ENCODE results near the gene EEFSEC. TPM values are rescaled to one million over a fixed set of nuclear protein-coding genes. Genes with fewer than 3 reads are reported as not detected.

Gene EEFSEC
- total RNA-seq, 1 donor, result 5.1 TPM

DNA sequence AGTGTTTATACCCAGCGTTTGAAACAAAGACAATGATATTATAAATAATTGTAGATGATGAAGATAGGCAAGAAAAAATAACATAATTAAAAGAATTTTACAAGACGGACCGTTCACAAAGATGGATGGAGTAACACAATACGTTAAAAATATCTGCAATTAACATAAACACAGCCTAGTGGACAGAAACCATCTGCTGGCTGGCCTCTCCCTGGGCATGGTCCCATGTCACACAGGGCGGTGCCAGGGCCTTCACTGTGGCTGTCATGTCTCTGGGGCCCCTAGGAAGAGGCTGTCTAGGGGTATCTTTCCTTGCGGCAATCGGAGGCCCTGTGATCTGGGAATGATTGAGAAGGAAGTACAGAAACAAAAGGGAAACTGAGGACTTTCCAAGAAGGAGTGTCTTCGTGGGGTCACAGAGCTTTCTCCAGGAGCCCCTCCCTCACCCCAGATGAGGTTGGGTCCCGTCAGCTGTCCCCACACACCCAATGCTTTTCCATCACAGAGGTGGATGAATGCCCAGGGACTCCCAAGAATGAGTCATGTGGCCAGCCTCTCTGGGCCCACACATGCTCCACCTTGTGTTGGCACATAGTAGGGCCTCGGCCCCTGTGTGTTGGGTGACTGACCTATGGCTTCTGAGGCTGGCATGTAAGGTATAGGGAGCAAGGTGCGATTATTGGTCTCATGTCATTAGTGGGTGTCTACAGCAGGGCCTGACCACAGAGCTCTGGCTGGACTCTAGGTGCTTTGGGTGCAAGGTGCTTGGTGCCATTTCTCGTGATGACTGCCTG, 226.3 kb downstream of the EEFSEC start:
- H4K20me1 ChIP-seq (ENCODE audit: insufficient read depth, low read length), result peaks cover 15% of the 10 kb centered on the region
- no peak overlapping the region for H3K4me2 ChIP-seq (ENCODE audit: insufficient read depth, low read length)
- peaks cover 25% of the 10 kb centered on the region for H3K4me1 ChIP-seq (ENCODE audit: insufficient read depth, low read length)
- TF ChIP-seq, protein P1, sequence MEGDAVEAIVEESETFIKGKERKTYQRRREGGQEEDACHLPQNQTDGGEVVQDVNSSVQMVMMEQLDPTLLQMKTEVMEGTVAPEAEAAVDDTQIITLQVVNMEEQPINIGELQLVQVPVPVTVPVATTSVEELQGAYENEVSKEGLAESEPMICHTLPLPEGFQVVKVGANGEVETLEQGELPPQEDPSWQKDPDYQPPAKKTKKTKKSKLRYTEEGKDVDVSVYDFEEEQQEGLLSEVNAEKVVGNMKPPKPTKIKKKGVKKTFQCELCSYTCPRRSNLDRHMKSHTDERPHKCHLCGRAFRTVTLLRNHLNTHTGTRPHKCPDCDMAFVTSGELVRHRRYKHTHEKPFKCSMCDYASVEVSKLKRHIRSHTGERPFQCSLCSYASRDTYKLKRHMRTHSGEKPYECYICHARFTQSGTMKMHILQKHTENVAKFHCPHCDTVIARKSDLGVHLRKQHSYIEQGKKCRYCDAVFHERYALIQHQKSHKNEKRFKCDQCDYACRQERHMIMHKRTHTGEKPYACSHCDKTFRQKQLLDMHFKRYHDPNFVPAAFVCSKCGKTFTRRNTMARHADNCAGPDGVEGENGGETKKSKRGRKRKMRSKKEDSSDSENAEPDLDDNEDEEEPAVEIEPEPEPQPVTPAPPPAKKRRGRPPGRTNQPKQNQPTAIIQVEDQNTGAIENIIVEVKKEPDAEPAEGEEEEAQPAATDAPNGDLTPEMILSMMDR (IDR thresholded peaks at IDR 0.05; ENCODE audit: extremely low read depth, low read depth, low read length), result no peak
- no peaks in the 10 kb centered on the region for H3K9me3 ChIP-seq (ENCODE audit: low read depth, low read length)
- H3K27me3 ChIP-seq (ENCODE audit: insufficient read depth, low read length), result no peaks in the 10 kb centered on the region
- no peaks in the 10 kb centered on the region for H3K79me2 ChIP-seq (ENCODE audit: insufficient read depth, low read length)
- DNase-seq (ENCODE audit: insufficient read length, low spot score, missing footprints), result no peak
- H2AFZ ChIP-seq (ENCODE audit: low read length), result no peak overlapping the region
- H3K36me3 ChIP-seq (ENCODE audit: insufficient read depth, low read length), result no peaks in the 10 kb centered on the region
- no peak overlapping the region for H3K27ac ChIP-seq (ENCODE audit: low read depth, low read length)
- H3K4me3 ChIP-seq (ENCODE audit: insufficient read depth, low read length), result no peak overlapping the region

DNA sequence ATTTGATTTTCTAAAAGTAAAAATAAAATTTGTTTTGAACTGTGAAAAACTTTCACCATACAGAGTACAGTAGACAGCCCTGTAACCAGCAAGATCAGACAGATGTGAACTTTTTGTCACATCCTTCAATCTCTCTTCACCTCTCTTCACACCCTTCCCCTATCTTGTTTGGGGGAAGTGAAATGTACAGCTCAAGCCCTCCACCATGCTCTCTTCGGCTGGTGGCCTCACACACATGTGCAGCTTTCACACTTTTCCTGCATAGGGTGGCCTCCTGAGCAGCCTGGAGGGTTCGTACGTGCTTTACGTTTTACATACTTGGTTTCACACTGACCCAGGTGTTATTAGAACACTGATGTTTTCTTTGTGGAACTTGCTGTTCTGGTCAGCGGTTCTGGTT, 227.0 kb downstream of the EEFSEC start:
- Histone ChIP-seq H4K20me1 (ENCODE audit: insufficient read depth, low read length) (peaks cover 21% of the 10 kb centered on the region), H3K9me3 (ENCODE audit: low read depth, low read length) (no peaks in the 10 kb centered on the region), H3K4me1 (ENCODE audit: insufficient read depth, low read length) (peaks cover 27% of the 10 kb centered on the region), H3K79me2 (ENCODE audit: insufficient read depth, low read length) (no peaks in the 10 kb centered on the region), H3K27me3 (ENCODE audit: insufficient read depth, low read length) (no peaks in the 10 kb centered on the region), H2AFZ (ENCODE audit: low read length) (no peak overlapping the region), H3K4me3 (ENCODE audit: insufficient read depth, low read length) (no peak overlapping the region), H3K27ac (ENCODE audit: low read depth, low read length) (no peak overlapping the region), H3K4me2 (ENCODE audit: insufficient read depth, low read length) (no peak overlapping the region), H3K36me3 (ENCODE audit: insufficient read depth, low read length) (no peaks in the 10 kb centered on the region)
- TF ChIP-seq, protein P1 (IDR thresholded peaks at IDR 0.05; ENCODE audit: extremely low read depth, low read depth, low read length), result no peak
- DNase-seq (ENCODE audit: insufficient read length, low spot score, missing footprints), result no peak

DNA sequence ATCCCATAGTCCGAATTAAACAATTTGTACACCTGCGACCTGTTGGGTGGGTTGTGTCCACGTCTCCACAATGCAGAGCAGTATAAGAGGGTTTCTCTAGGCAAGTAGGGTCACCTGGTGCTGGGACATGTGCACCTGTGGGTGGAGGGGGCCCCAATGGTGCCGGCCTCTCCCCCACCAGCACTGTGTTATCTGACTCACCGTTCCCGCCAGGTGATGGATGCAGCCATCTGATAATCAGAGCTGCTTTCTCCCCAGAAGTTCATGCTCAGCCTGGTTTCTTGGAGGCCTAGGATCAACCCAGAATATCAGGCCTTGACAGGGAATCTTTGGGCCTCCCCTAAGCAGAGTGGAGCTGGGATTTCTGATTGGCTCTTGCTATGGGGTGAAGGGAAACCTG, 227.4 kb downstream of the EEFSEC start:
- H3K79me2 ChIP-seq (ENCODE audit: insufficient read depth, low read length), result no peaks in the 10 kb centered on the region
- no peak for DNase-seq (ENCODE audit: insufficient read length, low spot score, missing footprints)
- H3K4me1 ChIP-seq (ENCODE audit: insufficient read depth, low read length), result peaks cover 29% of the 10 kb centered on the region
- H3K4me2 ChIP-seq (ENCODE audit: insufficient read depth, low read length), result no peak overlapping the region
- no peaks in the 10 kb centered on the region for H3K27me3 ChIP-seq (ENCODE audit: insufficient read depth, low read length)
- H3K36me3 ChIP-seq (ENCODE audit: insufficient read depth, low read length), result no peaks in the 10 kb centered on the region
- no peak overlapping the region for H3K4me3 ChIP-seq (ENCODE audit: insufficient read depth, low read length)
- no peak overlapping the region for H2AFZ ChIP-seq (ENCODE audit: low read length)
- peaks cover 25% of the 10 kb centered on the region for H4K20me1 ChIP-seq (ENCODE audit: insufficient read depth, low read length)
- H3K27ac ChIP-seq (ENCODE audit: low read depth, low read length), result no peak overlapping the region
- TF ChIP-seq, protein P1 (IDR thresholded peaks at IDR 0.05; ENCODE audit: extremely low read depth, low read depth, low read length), result no peak
- H3K9me3 ChIP-seq (ENCODE audit: low read depth, low read length), result no peaks in the 10 kb centered on the region

DNA sequence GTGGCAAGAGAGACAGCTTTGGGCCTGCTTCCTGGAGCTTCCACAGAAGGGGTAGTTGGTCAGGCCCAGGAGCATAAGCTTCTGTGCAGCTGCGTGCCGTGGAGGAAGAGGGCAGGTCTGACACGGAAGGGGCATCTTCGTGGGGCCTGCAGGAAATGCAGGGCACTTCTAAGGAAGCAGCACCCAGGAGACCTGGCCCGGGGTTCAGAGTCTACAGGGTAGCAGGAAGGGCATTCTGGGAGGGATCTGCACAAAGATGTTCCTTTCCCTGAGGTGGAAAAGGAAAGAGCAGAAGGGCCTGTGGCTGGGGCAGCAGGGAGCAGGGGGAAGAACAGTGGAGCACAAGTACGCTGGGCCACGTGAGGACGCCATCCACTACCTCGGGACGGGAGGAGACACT, 228.3 kb downstream of the EEFSEC start:
- H3K36me3 ChIP-seq (ENCODE audit: insufficient read depth, low read length), result no peaks in the 10 kb centered on the region
- TF ChIP-seq, protein P1 (IDR thresholded peaks at IDR 0.05; ENCODE audit: extremely low read depth, low read depth, low read length), result no peak
- H2AFZ ChIP-seq (ENCODE audit: low read length), result no peak overlapping the region
- H4K20me1 ChIP-seq (ENCODE audit: insufficient read depth, low read length), result peaks cover 34% of the 10 kb centered on the region
- peaks cover 31% of the 10 kb centered on the region for H3K4me1 ChIP-seq (ENCODE audit: insufficient read depth, low read length)
- H3K4me3 ChIP-seq (ENCODE audit: insufficient read depth, low read length), result no peak overlapping the region
- no peak for DNase-seq (ENCODE audit: insufficient read length, low spot score, missing footprints)
- no peak overlapping the region for H3K4me2 ChIP-seq (ENCODE audit: insufficient read depth, low read length)
- no peaks in the 10 kb centered on the region for H3K79me2 ChIP-seq (ENCODE audit: insufficient read depth, low read length)
- no peaks in the 10 kb centered on the region for H3K9me3 ChIP-seq (ENCODE audit: low read depth, low read length)
- H3K27me3 ChIP-seq (ENCODE audit: insufficient read depth, low read length), result no peaks in the 10 kb centered on the region
- no peak overlapping the region for H3K27ac ChIP-seq (ENCODE audit: low read depth, low read length)
